Psoas muscle (tissue), 8 donors: Measurements from ENCODE around the gene GATA3. TPM values are rescaled to one million over a fixed set of nuclear protein-coding genes. Genes with fewer than 3 reads are reported as not detected.

Source experiments
- ATAC-seq, 4 donors: fragments of 200-7000 bp; cut with Tn5 transposase; one replicate each; pipeline ENCODE4 v1.9.1; 2020; ENCODE audit warnings: moderate library complexity in 3 of 4, mild to moderate bottlenecking in 2 of 4
- DNase-seq, 2 donors: peaks; one replicate each; pipeline ENCODE4 v3.0.0-alpha.2; 2020
- H3K27ac ChIP-seq: fragments of 200-600 bp; one replicate; pipeline ENCODE4 v1.8.0; 2022
- H3K27me3 ChIP-seq, 3 donors: fragments of 200-600 bp in 1 of 3; one replicate each; pipeline versions ENCODE4 v1.6.1 to v1.8.0; 2013 to 2022; ENCODE audit warnings: low read length in 2 of 3, mild to moderate bottlenecking in 2 of 3, moderate library complexity in 1 of 3; ENCODE audit not compliant: insufficient read depth in 3 of 3
- H3K36me3 ChIP-seq, 2 donors: fragments of 200-600 bp in 1 of 2; one replicate each; pipeline versions ENCODE4 v1.6.1 to v1.8.0; 2013 to 2022; ENCODE audit warnings: low read depth in 1 of 2, mild to moderate bottlenecking in 1 of 2, moderate library complexity in 1 of 2; ENCODE audit not compliant: insufficient read depth in 1 of 2
- H3K4me1 ChIP-seq: fragments of 200-600 bp; one replicate; pipeline ENCODE4 v1.8.0; 2022
- H3K4me3 ChIP-seq: fragments of 200-600 bp; one replicate; pipeline ENCODE4 v1.8.0; 2022; ENCODE audit warnings: mild to moderate bottlenecking
- H3K9me3 ChIP-seq: fragments of 200-600 bp; one replicate; pipeline ENCODE4 v1.8.0; 2022
- CTCF ChIP-seq: fragments of 200-600 bp; IDR thresholded peaks from one replicate; pipeline ENCODE4 v1.8.0; 2022; ENCODE audit warnings: antibody characterized with exemption
- WGBS, 3 donors: extraction: QIAGEN DNeasy Blood & Tissue Kit; methylation state at CpG; one replicate each; pipeline versions ENCODE4 v1.1.6 to v1.1.7; 2013; 5-methylcytosine and 5-hydroxymethylcytosine counted together
- intact Hi-C, 2 donors: fragments of 100-400 bp; cut with DNase I; formaldehyde crosslinking; loops; one replicate each; pipeline versions ENCODE4 v1.11.0 to v1.14.2; 2022
- polyA plus RNA-seq, 3 donors: library from polyadenylated mRNA; stranded (reverse); fragments of 200-250 nt; gene quantifications; one replicate each; pipeline ENCODE4 v1.2.3, GENCODE V29; 2013
- total RNA-seq, 4 donors: library from RNA; stranded (reverse); fragmentation: NEBNext Ultra II Directional in 2 of 4; extraction: Animal tissue kit (Norgen Biotek cat#: 25700) in 2 of 4; gene quantifications; one replicate each; pipeline versions ENCODE4 v1.2.1 to v1.2.4, GENCODE V29; 2021 to 2023
- donor health status: healthy with polysubstance abuse.
- donor health status: DM: no; HTN: no; CAD: no; lungs with moderate emphysema.
- donor health status: Bipolar disorder and iron deficiency.
- donor health status: healthy.
- donor health status: DM: yes; HTN: yes; CAD: no.
- donor health status: DM: no; HTN: no; CAD: no.
- donor health status: DM: no; HTN: no; CAD: no.
- donor health status: DM: yes; HTN: yes; CAD: no.

GATA3 gene
- total and polyA plus RNA-seq, 7 donors: 0.64 to 1.8 (median 0.74) TPM

- intact Hi-C loops: no loop called here
- ATAC-seq (no peak), DNase-seq (no peak)
- H3K27ac ChIP-seq: no peak overlapping the region
- TF ChIP-seq CTCF: no peak
- no peaks in the 10 kb centered on the region for H3K4me1 ChIP-seq
- H3K4me3 ChIP-seq: no peak overlapping the region
- H3K9me3 ChIP-seq: no peaks in the 10 kb centered on the region
- no peaks in the 10 kb centered on the region for H3K36me3 ChIP-seq
- H3K27me3 ChIP-seq: peaks cover 0 to 5% (median 0%) of the 10 kb centered on the region in 3 donors
- whole genome bisulfite sequencing, 3 donors: 68 to 86% (median 83%) methylated on average over 4 of the region's 4 CpGs
These were observed 58.5 kb downstream of the GATA3 start for GRCh38 chr10:8112942-8113442.

- H3K27ac ChIP-seq: no peak overlapping the region
- DNase-seq (no peak), ATAC-seq (no peak)
- H3K4me3 ChIP-seq: no peak overlapping the region
- H3K9me3 ChIP-seq: no peaks in the 10 kb centered on the region
- no peaks in the 10 kb centered on the region for H3K4me1 ChIP-seq
- H3K27me3 ChIP-seq: peaks cover 0 to 5% (median 0%) of the 10 kb centered on the region in 3 donors
- no peak for TF ChIP-seq CTCF
- intact Hi-C loops: no loop called here
- 85 to 91% (median 89%) methylated on average over 5 of the region's 5 CpGs for WGBS, 3 donors
- H3K36me3 ChIP-seq: no peaks in the 10 kb centered on the region
These were observed 59.1 kb downstream of the GATA3 start for GRCh38 chr10:8113616-8114015.

GRCh38 chr10:8114741-8115617 is 60.5 kb downstream of the GATA3 start:
- TF ChIP-seq CTCF: no peak
- Histone ChIP-seq H3K4me3 (no peak overlapping the region), H3K27me3 (no peaks in the 10 kb centered on the region), H3K9me3 (no peaks in the 10 kb centered on the region), H3K27ac (no peak overlapping the region), H3K4me1 (no peaks in the 10 kb centered on the region), H3K36me3 (no peaks in the 10 kb centered on the region)
- intact Hi-C loops: no loop called here
- ATAC-seq (no peak), DNase-seq (no peak)
- 71 to 75% (median 74%) methylated on average over 13 of the region's 13 CpGs for WGBS, 3 donors

GRCh38 chr10:8115618-8115980 is 61.1 kb downstream of the GATA3 start:
- DNase-seq: no peak
- intact Hi-C loops: no loop called here
- no peak overlapping the region for H3K27ac ChIP-seq
- no peak for ATAC-seq
- no peaks in the 10 kb centered on the region for H3K4me1 ChIP-seq
- no peaks in the 10 kb centered on the region for H3K9me3 ChIP-seq
- no peaks in the 10 kb centered on the region for H3K36me3 ChIP-seq
- no peaks in the 10 kb centered on the region for H3K27me3 ChIP-seq
- WGBS, 3 donors: 84 to 91% (median 86%) methylated on average over 3 of the region's 3 CpGs
- TF ChIP-seq CTCF: no peak
- no peak overlapping the region for H3K4me3 ChIP-seq
